Fibroblast of pulmonary artery (primary cell): Measurements from ENCODE around the gene MED29.

ENCODE experiments used
- DNase-seq: peaks from one replicate; pipeline ENCODE4 v3.0.0-alpha.2; 2010; ENCODE audit warnings: low read depth
- H3K4me3 ChIP-seq: replicated peaks from 2 replicates; pipeline ENCODE4 v1.5.1; 2011; ENCODE audit warnings: low read depth, mild to moderate bottlenecking, control low read depth, low read length, moderate library complexity
- CTCF ChIP-seq: IDR thresholded peaks from 2 replicates; pipeline ENCODE4 v1.5.1; 2011; ENCODE audit warnings: mild to moderate bottlenecking, control low read depth, low read length, inconsistent platforms; ENCODE audit errors: missing control alignments

Gene MED29

GRCh38 chr19:39359026-39359425 is 32.2 kb upstream of the MED29 start:
- no peak overlapping the region for H3K4me3 ChIP-seq
- no peak for DNase-seq
- TF ChIP-seq CTCF, result no peak

GRCh38 chr19:39360599-39360998 is 30.6 kb upstream of the MED29 start:
- no peak for DNase-seq
- TF ChIP-seq CTCF, result no peak
- H3K4me3 ChIP-seq, result no peak overlapping the region

GRCh38 chr19:39362682-39363657 is 28.2 kb upstream of the MED29 start:
- H3K4me3 ChIP-seq, result no peak overlapping the region
- peak; percentile 59 for DNase-seq
- TF ChIP-seq CTCF, result no peak

- TF ChIP-seq CTCF, result no peak
- no peak for DNase-seq
- H3K4me3 ChIP-seq, result no peak overlapping the region
These were observed 27.2 kb upstream of the MED29 start for GRCh38 chr19:39363901-39364457.

GRCh38 chr19:39365531-39365930 is 25.6 kb upstream of the MED29 start:
- no peak for TF ChIP-seq CTCF

GRCh38 chr19:39369200-39369599 is 22.0 kb upstream of the MED29 start:
- TF ChIP-seq CTCF, result no peak
- no peak for DNase-seq
- H3K4me3 ChIP-seq, result no peak overlapping the region

More at GRCh38 chr19:39365531-39365930, 25.6 kb upstream of the MED29 start:
- DNase-seq, result no peak
- no peak overlapping the region for H3K4me3 ChIP-seq

GRCh38 chr19:39370735-39371134 is 20.4 kb upstream of the MED29 start:
- no peak for TF ChIP-seq CTCF
- no peak overlapping the region for H3K4me3 ChIP-seq
- DNase-seq, result no peak
